Nucleus accumbens (tissue), 56 donors: ENCODE results near the gene CD247.

Experiments used
- DNase-seq, 56 donors: peaks; one replicate each; lab custom pipeline; 2025; lab: John Stamatoyannopoulos, UW

CD247 gene

GRCh38 chr1:167492481-167492910, 25.8 kb downstream of the CD247 start:
- no peak for DNase-seq

GRCh38 chr1:167491586-167492461, 26.5 kb downstream of the CD247 start:
- DNase-seq: no peak

DNA sequence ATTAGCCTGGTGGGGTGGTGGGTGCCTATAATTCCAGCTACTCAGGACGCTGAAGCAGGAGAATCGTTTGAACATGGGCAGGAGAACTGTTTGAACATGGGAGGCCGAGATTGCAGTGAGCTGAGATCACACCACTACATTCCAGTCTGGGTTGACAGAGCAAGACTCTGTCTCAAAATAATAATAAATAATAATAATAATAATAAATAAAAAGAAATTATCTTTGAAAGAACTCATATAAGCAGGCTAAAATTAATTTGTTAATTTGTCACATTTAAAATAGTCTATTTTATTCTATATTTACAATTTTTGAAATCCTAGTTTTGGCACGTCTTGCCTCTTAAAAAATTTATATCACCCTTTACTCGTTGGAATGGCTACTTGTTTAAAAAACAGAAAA, 27.6 kb downstream of the CD247 start:
- no peak for DNase-seq

- DNase-seq: no peak
Observed at GRCh38 chr1:167489571-167490340, 28.6 kb downstream of the CD247 start.

DNA sequence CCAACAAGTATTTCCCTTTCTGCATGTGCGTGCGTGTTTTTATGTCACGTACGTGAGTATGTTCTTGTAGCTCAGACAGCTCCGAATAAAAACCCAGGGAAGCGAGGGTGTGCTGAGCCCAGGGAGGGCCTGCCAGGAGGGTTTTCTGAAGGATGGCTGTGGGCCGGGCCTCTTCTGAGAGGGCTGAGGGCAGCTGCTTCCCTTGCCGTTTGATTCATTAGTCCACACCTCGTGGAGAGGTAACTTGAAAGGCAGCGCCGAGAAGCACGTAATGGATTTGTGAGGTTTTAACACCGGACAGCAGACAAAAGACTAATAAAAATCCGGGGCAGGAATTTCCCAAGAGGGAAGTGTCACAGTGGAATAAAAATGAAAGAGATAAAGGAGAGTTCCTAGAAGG, 29.5 kb downstream of the CD247 start:
- no peak for DNase-seq

- DNase-seq: no peak
Observed at GRCh38 chr1:167487614-167488013, 30.7 kb downstream of the CD247 start.

GRCh38 chr1:167486090-167486824, 32.1 kb downstream of the CD247 start:
- no peak for DNase-seq

DNA sequence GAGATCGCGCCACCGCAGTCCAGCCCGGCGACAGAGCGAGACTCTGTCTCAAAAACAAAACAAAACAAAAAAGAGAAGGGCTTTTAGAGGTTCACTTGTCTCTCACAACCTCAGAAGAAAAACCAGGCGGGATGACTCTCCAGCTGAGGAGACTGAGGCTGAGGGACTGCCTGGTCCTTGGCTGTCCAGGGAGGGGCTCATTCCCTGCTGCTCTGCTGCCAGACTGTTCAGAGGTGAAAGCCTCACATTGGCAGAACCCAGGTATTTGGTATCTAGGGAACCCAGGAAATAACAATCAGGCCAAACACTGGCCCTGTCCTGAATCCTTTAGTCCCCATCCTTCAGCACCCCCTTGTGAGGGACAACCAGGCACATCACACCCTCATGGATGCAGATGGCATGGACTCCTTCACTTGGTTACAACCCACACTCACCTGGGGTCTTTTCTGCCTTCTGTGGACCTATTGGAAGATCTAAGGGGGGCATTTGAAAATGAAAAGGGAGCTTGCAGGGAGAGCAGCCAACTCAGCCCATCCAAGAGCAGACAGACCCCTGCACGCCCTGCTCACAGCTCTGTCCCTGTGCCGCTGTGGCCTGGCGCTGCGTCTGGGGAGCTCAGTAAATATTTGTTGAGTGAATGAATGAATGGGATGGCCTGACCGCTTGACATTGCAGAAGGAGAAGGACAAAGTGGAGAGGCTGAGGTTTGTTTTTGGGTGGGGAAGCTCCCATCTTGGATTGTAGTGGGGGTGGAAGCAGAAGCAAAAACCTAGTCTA, 33.4 kb downstream of the CD247 start:
- no peak for DNase-seq

GRCh38 chr1:167483790-167484189, 34.5 kb downstream of the CD247 start:
- no peak for DNase-seq

DNA sequence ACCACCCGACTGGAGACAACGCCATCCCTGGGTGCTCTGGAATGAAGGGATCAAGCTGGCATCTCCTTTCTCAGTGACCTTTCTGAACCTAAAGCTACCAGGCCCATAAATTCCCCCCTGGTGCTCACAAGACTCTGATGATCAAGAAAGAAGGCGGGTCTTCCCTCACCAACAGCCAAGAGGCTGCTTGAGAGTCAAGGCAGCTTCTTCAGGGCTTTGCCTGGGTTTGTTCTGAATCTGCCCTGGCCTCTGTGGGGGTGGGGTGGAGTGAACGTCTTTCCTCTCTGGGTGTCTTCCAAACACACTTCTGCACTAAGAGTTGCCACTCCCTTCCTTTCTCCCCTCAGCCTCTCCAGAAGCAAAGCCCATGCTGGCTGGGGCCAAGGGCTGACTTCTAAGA, 36.1 kb downstream of the CD247 start:
- no peak for DNase-seq

GRCh38 chr1:167479331-167479979, 38.9 kb downstream of the CD247 start:
- DNase-seq: no peak

DNA sequence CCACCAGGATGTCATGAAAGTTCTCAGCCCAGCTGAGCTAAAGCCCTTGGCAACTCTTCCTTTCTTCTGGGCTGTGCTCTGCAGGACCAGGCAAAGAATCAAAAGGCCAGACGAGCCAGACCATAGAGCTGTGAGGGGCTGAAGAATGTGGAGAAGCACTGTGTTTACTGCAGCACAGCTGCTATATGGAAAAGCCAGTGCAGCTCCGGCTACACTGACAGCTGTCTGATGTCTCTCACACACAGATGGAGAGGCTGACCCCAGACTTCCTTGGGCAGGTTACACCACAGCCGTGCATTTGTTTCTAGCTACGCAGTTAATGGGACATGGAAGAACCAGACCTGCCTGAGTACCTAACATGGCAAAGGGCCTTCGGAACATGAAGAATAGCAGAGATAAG, 40.3 kb downstream of the CD247 start:
- DNase-seq: no peak

DNA sequence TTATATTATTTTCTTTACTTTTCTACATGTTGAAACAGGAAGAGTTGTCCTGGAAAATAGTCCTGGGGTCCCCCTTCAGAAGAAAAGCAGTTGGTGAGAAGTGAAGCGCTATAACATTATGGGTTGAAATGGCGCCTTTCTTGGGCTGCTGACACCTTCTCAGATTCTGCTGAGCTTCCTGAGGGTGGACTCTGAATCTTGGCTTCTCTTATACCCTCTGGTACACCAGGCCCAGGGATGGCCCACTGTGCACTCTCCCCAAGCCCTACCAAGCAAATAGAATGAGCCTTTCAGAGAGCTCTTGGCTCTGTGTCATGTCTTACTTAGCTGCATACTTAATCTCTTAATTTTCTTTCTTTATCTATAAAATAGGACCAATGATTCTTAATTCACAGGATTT, 42.3 kb downstream of the CD247 start:
- no peak for DNase-seq

GRCh38 chr1:167474191-167474641, 44.1 kb downstream of the CD247 start:
- peak in 1 of 56 donors; percentile 13 for DNase-seq

GRCh38 chr1:167473761-167474160, 44.6 kb downstream of the CD247 start:
- no peak for DNase-seq

GRCh38 chr1:167472752-167473521, 45.4 kb downstream of the CD247 start:
- DNase-seq: peak in 16 of 56 donors; percentile 4 to 41 (median 20)

DNA sequence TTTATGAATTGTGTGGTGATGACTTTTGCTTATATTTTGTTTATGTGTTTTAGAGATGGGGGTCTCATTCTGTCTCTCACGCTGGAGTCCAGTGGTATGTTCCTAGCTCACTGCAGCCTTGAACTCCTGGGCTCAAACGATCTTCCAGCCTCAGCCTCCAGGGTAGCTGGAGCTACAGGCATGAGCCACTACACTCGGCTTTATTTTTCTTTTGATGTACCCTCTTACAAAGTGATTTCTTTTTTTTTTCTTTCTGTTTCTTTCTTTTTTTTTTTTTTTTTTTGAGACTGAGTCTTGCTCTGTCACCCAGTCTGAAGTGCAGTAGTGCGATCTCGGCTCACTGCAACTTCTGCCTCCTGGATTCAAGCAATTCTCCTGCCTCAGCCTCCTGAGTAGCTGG, 46.8 kb downstream of the CD247 start:
- DNase-seq: no peak

DNA sequence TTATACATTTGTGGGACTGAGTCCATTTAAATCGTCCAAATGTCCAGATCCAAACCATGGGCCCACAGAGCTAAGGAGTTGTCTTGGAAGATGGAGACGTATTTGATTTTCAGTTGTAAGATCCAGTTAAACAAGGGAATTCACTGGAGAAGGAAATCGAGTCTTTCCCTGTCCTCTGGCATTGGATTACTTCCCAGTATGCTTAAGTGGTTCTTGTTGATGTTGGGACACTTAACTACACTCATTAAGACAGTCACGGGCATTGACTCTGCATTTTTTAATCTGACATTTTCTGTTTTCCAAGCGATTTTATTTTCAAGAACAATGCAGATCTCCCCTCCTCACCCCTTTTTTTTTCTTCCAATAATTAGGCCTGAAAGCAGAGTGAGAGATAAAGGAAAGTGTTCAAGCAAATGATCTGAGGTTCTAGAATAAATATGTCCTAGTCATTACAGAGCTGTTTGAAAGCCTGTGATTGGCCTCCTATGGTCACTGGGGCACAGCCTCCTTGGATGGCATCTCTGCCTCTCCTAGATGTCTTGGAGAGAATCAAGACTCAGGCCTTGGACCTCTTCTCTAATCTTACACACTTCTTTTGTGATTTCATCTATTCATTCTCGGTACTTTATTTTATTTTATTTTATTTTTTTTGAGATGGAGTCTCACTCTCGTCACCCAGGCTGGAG, 48.9 kb downstream of the CD247 start:
- DNase-seq: no peak
